SIG-M5 (cell line): ENCODE results near the gene DCP1B.
"Not testable (repeated sequence)": the region's sequence is repeated elsewhere in the genome, so short reads cannot be mapped to it uniquely, and the experiment has no call there.

Experiments used
- DNase-seq: peaks from one replicate; lab custom pipeline; 2025; lab: John Stamatoyannopoulos, UW

DCP1B gene

GRCh38 chr12:1974812-1975211 is 29.4 kb downstream of the DCP1B start:
- no peak for DNase-seq

GRCh38 chr12:1972856-1973317 is 31.4 kb downstream of the DCP1B start:
- no peak for DNase-seq

GRCh38 chr12:1972260-1972659 is 32.0 kb downstream of the DCP1B start:
- no peak for DNase-seq

- DNase-seq: no peak
Observed at GRCh38 chr12:1970331-1970900, 33.8 kb downstream of the DCP1B start.

GRCh38 chr12:1966561-1967226 is 37.6 kb downstream of the DCP1B start:
- no peak for DNase-seq

- no peak for DNase-seq
Observed at GRCh38 chr12:1965916-1966315, 38.3 kb downstream of the DCP1B start.

- no peak for DNase-seq
Observed at GRCh38 chr12:1962051-1963020, 41.9 kb downstream of the DCP1B start.

- no peak for DNase-seq
Observed at GRCh38 chr12:1956716-1957115, 47.5 kb downstream of the DCP1B start.

GRCh38 chr12:1949771-1950470 is 54.3 kb downstream of the DCP1B start:
- DNase-seq: no peak

- no peak for DNase-seq
Observed at GRCh38 chr12:1948883-1949282, 55.4 kb downstream of the DCP1B start.

GRCh38 chr12:1947081-1947480 is 57.2 kb downstream of the DCP1B start:
- DNase-seq: no peak

- no peak for DNase-seq
Observed at GRCh38 chr12:1946296-1946695, 58.0 kb downstream of the DCP1B start.

- DNase-seq: not testable (repeated sequence)
Observed at GRCh38 chr12:1945502-1945901, 58.8 kb downstream of the DCP1B start.

GRCh38 chr12:1939801-1940607 is 64.3 kb downstream of the DCP1B start:
- DNase-seq: no peak

- no peak for DNase-seq
Observed at GRCh38 chr12:1939331-1939730, 64.9 kb downstream of the DCP1B start.

GRCh38 chr12:1937481-1938224 is 66.6 kb downstream of the DCP1B start:
- DNase-seq: no peak

- DNase-seq: no peak
Observed at GRCh38 chr12:1936406-1937320, 67.6 kb downstream of the DCP1B start.

GRCh38 chr12:1935700-1936378 is 68.4 kb downstream of the DCP1B start:
- no peak for DNase-seq

- DNase-seq: no peak
Observed at GRCh38 chr12:1935242-1935641, 69.0 kb downstream of the DCP1B start.
